GM12878 (cell line): Measurements from ENCODE around the gene SLC41A1. TPM values are rescaled to one million over a fixed set of nuclear protein-coding genes. Genes with fewer than 3 reads are reported as not detected.
A peak's percentile ranks its signal among the peaks of the same experiment; 100 is the strongest.

Source experiments
- ATAC-seq: fragments of 200-7000 bp; cut with Tn5 transposase; 3 replicates; pipeline ENCODE4 v1.9.1; 2020; ENCODE audit warnings: mild to moderate bottlenecking, moderate library complexity
- BruUV-seq: library from RNA; stranded (reverse); fragments of 400-500 nt; replicated peaks from 2 replicates; lab custom pipeline; 2021; lab: Mats Ljungman, UMichigan
- CTCF ChIA-PET: fragments of 300-600 bp; sonication (Branson Sonifier 250); formaldehyde crosslinking; extraction: SDS; loops from one replicate; lab custom pipeline; 2021; ENCODE audit warnings: inconsistent platforms; lab: Yijun Ruan, JAX
- POLR2A ChIA-PET: fragments of 350-600 bp; formaldehyde crosslinking; extraction: SDS; loops from one replicate; lab custom pipeline; 2021; ENCODE audit warnings: inconsistent platforms; lab: Charles Lee
- RAD21 ChIA-PET: fragments of 300-600 bp; sonication (Branson Sonifier 250); formaldehyde crosslinking; loops from one replicate; lab custom pipeline; 2023; ENCODE audit warnings: antibody characterized with exemption; ENCODE audit not compliant: unreplicated experiment; lab: Charles Lee
- SMC1A ChIA-PET: fragments of 300-600 bp; sonication (Branson Sonifier 250); formaldehyde crosslinking; loops from one replicate; lab custom pipeline; 2023; ENCODE audit not compliant: unreplicated experiment, uncharacterized antibody; lab: Charles Lee
- DNase-seq: peaks from one replicate; pipeline ENCODE4 v3.0.0-alpha.2; 2011; ENCODE audit warnings: low read depth, low spot score
- FAIRE-seq: peaks from 3 replicates; lab custom pipeline; 2011; peaks lifted over from hg19 to GRCh38; lab: Jason Lieb, UNC
- H2AFZ ChIP-seq: 2 replicates; pipeline ENCODE4 v1.6.0; 2011; ENCODE audit warnings: low read depth, low read length, control low read depth; ENCODE audit not compliant: control insufficient read depth
- H3K27ac ChIP-seq: 2 replicates; pipeline ENCODE4 v1.5.1; 2011; ENCODE audit warnings: control low read depth; ENCODE audit not compliant: control insufficient read depth, insufficient read depth
- H3K27me3 ChIP-seq, 2 experiments: replicated peaks in 1 of 2; 2 replicates each; pipeline versions ENCODE4 v1.6.0 to v1.6.1; 2011; ENCODE audit warnings: low read length in 1 of 2; ENCODE audit not compliant: control insufficient read depth in 2 of 2, insufficient read depth in 2 of 2
- H3K36me3 ChIP-seq, 2 experiments: 2 replicates each; pipeline ENCODE4 v1.5.1; 2011; ENCODE audit warnings: low read length in 1 of 2; ENCODE audit not compliant: control insufficient read depth in 2 of 2, insufficient read depth in 2 of 2
- H3K4me1 ChIP-seq: 2 replicates; pipeline ENCODE4 v1.6.1; 2011; ENCODE audit warnings: mild to moderate bottlenecking, low read length, moderate library complexity, mixed read lengths; ENCODE audit not compliant: control insufficient read depth, insufficient read depth
- H3K4me2 ChIP-seq: 2 replicates; pipeline ENCODE4 v1.6.0; 2011; ENCODE audit warnings: control low read depth; ENCODE audit not compliant: control insufficient read depth, insufficient read depth
- H3K4me3 ChIP-seq: fragments of 200-600 bp; sonication (generic); 2 replicates; pipeline ENCODE4 v1.5.1; 2016
- H3K79me2 ChIP-seq: 2 replicates; pipeline ENCODE4 v1.6.0; 2011; ENCODE audit warnings: low read length; ENCODE audit not compliant: control insufficient read depth, insufficient read depth
- H3K9ac ChIP-seq: 2 replicates; pipeline ENCODE4 v1.8.0; 2011; ENCODE audit warnings: low read length, control low read depth, mixed read lengths; ENCODE audit not compliant: control insufficient read depth, insufficient read depth
- H3K9me3 ChIP-seq: replicated peaks from 3 replicates; pipeline ENCODE4 v1.5.1; 2011; ENCODE audit warnings: mild to moderate bottlenecking, low read length; ENCODE audit not compliant: control insufficient read depth, insufficient read depth
- H4K20me1 ChIP-seq: 2 replicates; pipeline ENCODE4 v1.6.0; 2011; ENCODE audit not compliant: control insufficient read depth, insufficient read depth
- CREM ChIP-seq: IDR thresholded peaks from 2 replicates; pipeline ENCODE4 v1.6.1; 2014; ENCODE audit warnings: antibody characterized with exemption, low read depth
- DPF2 ChIP-seq: fragments of 450-650 bp; IDR thresholded peaks from 2 replicates; pipeline ENCODE4 v1.6.1; 2017; ENCODE audit warnings: mild to moderate bottlenecking
- HCFC1 ChIP-seq: fragments of 150-350 bp; IDR thresholded peaks from 2 replicates; pipeline ENCODE4 v1.6.1; 2014; ENCODE audit warnings: low read length
- JUNB ChIP-seq: IDR thresholded peaks from 2 replicates; pipeline ENCODE4 v1.6.1; 2016; ENCODE audit warnings: antibody characterized with exemption, mild to moderate bottlenecking
- KAT2A ChIP-seq: conservative IDR thresholded peaks from 2 replicates; pipeline ENCODE4 v1.6.1; 2011; ENCODE audit warnings: low read depth, low read length; ENCODE audit not compliant: control insufficient read depth
- LARP7 ChIP-seq: fragments of 450-650 bp; IDR thresholded peaks from 2 replicates; pipeline ENCODE4 v1.6.1; 2017; ENCODE audit warnings: mild to moderate bottlenecking
- POU2F2 ChIP-seq: IDR thresholded peaks from 3 replicates; pipeline ENCODE4 v1.6.1; 2011; ENCODE audit warnings: low read depth, mild to moderate bottlenecking, low read length, borderline replicate concordance
- RAD21 ChIP-seq: IDR thresholded peaks from 2 replicates; pipeline ENCODE4 v1.6.1; 2011; ENCODE audit warnings: mild to moderate bottlenecking, low read depth, low read length, moderate library complexity; ENCODE audit not compliant: insufficient read depth
- SMAD5 ChIP-seq: IDR thresholded peaks from 2 replicates; pipeline ENCODE4 v1.6.1; 2016; ENCODE audit warnings: antibody characterized with exemption, low read depth
- TCF12 ChIP-seq: IDR thresholded peaks from 2 replicates; pipeline ENCODE4 v1.6.1; 2011; ENCODE audit warnings: low read depth, mild to moderate bottlenecking, low read length
- ZNF207 ChIP-seq: fragments of 450-650 bp; IDR thresholded peaks from 2 replicates; pipeline ENCODE4 v1.6.1; 2014; ENCODE audit warnings: antibody characterized with exemption, mild to moderate bottlenecking, borderline replicate concordance
- ZNF622 ChIP-seq: fragments of 450-650 bp; IDR thresholded peaks from 2 replicates; pipeline ENCODE4 v1.6.1; 2017; ENCODE audit warnings: mild to moderate bottlenecking, inconsistent platforms
- WGBS: methylation state at CpG from one replicate; pipeline ENCODE4 v1.1.6; 2016; ENCODE audit warnings: low lambda C conversion rate; ENCODE audit not compliant: insufficient replicate concordance, insufficient coverage; ENCODE audit errors: missing lambda C conversion rate; 5-methylcytosine and 5-hydroxymethylcytosine counted together
- in situ Hi-C: fragments of 300-500 bp; cut with MboI; formaldehyde crosslinking; loops from 9 replicates; pipeline ENCODE4 v1.14.3; 2018; ENCODE audit warnings: mixed read lengths
- intact Hi-C: fragments of 100-400 bp; cut with micrococcal nuclease; formaldehyde crosslinking; loops from one replicate; pipeline ENCODE4 v1.14.2; 2022; ENCODE audit not compliant: unreplicated experiment
- polyA plus RNA-seq, 11 experiments: library from polyadenylated mRNA; depleted of rRNA in 4 of 11; unstranded in 6 of 11; stranded (reverse) in 5 of 11; fragments of >200 nt; fragmentation: Nextera tagmentation in 4 of 11; fragmentation: Illumina TruSeq in 1 of 11; extraction: Ambion mirVana in 4 of 11; extraction: Trizol in 1 of 11; gene quantifications; 1 replicate in 1 of 11; 2 replicates in 10 of 11; pipeline versions ENCODE4 v1.2.1 to v1.2.3, GENCODE V29; 2011 to 2016; ENCODE audit warnings: inconsistent platforms in 2 of 11, missing spikeins in 2 of 11, low read depth in 1 of 11
- total RNA-seq, 4 experiments: library from RNA; depleted of rRNA in 3 of 4; stranded (reverse); fragments of >200 nt in 3 of 4; fragmentation: Illumina TruSeq in 1 of 4; extraction: Trizol in 1 of 4; gene quantifications; 2 replicates each; pipeline versions ENCODE4 v1.2.1 to v1.2.3, GENCODE V29; 2013 to 2021
- TF ChIP-seq, protein P1 (sequence below): fragments of 450-650 bp; IDR thresholded peaks from 2 replicates; pipeline ENCODE4 v1.6.1; 2017; ENCODE audit warnings: antibody characterized with exemption, mild to moderate bottlenecking, moderate library complexity

Gene SLC41A1
- total and polyA plus RNA-seq, 10 of the 15 experiments (the other 5 are each of a cell fraction or from before 2014, with no cell fraction given) = 0.13 to 11.3 (median 0.42) TPM

DNA sequence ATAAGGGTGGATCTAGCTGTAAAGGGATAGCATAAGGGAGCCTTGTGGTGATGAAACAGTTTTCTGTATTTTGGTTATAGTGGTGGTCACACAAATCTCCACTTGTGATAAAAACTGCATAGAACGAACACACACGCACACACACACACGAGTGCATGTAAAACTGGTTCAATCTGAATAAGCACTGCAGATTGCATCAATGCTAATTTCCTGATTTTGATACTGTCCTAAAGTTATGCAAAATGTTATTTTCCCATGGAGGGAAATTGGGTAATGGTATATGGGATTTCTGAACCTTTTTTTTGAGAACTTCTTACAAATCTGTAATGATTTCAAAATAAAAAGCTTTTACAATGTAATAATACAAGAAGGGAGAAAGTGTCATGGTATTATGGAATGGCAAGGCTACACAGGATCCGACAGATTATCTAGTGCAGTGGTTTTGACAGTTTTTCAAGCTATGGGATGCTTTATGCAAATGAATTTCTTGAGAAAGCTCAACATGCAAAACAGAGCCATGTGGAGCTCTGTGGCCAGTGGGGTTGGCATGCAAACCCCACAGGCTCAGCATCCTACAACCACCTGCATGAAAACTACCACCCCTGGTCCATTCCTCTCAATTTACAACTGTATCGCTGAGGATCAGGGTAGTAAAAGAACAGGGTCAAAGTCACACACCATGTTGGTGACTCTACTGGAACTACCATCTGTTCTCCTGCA lies 18.8 kb downstream of the SLC41A1 start:
- ChIA-PET RAD21 (interaction anchor here (0.9 to 6.0 kb wide), 6 partner anchors 114 to 184 kb away, joined by 3 to 121 read pairs (median 6); no protein-coding TSS in a partner anchor), CTCF (interaction anchor here (1.1 to 14.2 kb wide), 12 partner anchors 8 to 188 kb away, joined by 3 to 222 read pairs (median 7); no protein-coding TSS in a partner anchor), SMC1A (interaction anchor here (1.2 to 5.4 kb wide), 9 partner anchors 16 to 312 kb away, joined by 3 to 104 read pairs (median 5); partner anchors contain the start of gene SLC41A1), POLR2A (interaction anchor here (0.6 to 0.8 kb wide), 2 partner anchors 51 to 149 kb away, joined by 3 to 5 read pairs; no protein-coding TSS in a partner anchor)
- no peak for FAIRE-seq
- intact Hi-C loops = no loop called here
- no peak overlapping the region for H3K4me2 ChIP-seq
- in situ Hi-C loops = loop anchor here (5.0 kb wide), 3 partner anchors 118 to 313 kb away; no protein-coding TSS in a partner anchor
- H3K9me3 ChIP-seq = no peaks in the 10 kb centered on the region
- no peaks in the 10 kb centered on the region; a peak in 1 of 4 replicates for H3K27me3 ChIP-seq
- H3K79me2 ChIP-seq = no peaks in the 10 kb centered on the region
- WGBS = 64% methylated on average over 5 of the region's 5 CpGs
- BruUV-seq = no TSS peak
- no peak overlapping the region for H3K27ac ChIP-seq
- no peak overlapping the region for H3K9ac ChIP-seq
- no peak for DNase-seq
- peak; percentile 46 for ATAC-seq
- no peaks in the 10 kb centered on the region for H3K36me3 ChIP-seq
- H4K20me1 ChIP-seq = no peaks in the 10 kb centered on the region
- H2AFZ ChIP-seq = no peak overlapping the region
- H3K4me1 ChIP-seq = peaks cover 7% of the 10 kb centered on the region
- no peak overlapping the region for H3K4me3 ChIP-seq
- TF ChIP-seq POU2F2 (0 out of 3 replicates have a peak, but pooled peaks have one; percentile 34), LARP7 (no peak)

DNA sequence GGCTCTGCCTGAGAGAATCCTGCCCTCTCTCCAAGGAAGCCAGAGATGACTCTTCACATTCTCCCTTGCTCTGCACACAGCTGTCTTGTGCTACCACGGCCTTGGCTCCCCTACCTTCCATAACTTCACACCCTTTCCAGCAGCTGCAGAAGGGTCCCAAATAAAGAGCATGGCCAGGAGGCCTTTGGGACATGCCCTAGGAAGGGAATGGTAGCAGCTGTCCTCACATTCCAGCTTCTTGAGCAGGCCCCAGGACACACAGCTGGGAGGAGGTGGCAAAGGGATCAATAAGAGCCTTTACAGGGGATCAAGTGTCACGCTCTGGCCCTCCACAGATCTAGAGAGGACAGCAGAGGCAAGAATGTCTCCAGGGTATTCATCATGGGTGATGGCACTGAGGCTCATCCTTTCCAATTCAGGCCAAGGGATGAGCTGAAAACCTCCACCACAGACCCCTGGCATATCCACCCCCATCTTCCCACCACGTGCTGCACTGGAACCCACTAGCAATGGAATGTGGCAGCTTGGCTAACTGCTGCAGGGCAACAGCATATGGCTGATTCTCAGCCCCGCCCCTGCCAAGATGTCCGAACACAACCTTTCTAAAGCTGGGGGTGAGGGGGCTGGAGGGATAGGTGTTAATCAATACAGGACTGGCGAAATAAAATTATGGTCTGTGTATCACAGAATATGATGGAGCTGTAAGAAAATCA lies 19.9 kb downstream of the SLC41A1 start:
- in situ Hi-C loops = loop anchor here (5.0 kb wide), 3 partner anchors 119 to 314 kb away; no protein-coding TSS in a partner anchor
- Histone ChIP-seq H2AFZ (no peak overlapping the region), H3K79me2 (no peaks in the 10 kb centered on the region), H4K20me1 (no peaks in the 10 kb centered on the region), H3K27ac (no peak overlapping the region), H3K9ac (no peak overlapping the region), H3K4me3 (no peak overlapping the region), H3K4me2 (no peak overlapping the region), H3K9me3 (no peaks in the 10 kb centered on the region), H3K36me3 (no peaks in the 10 kb centered on the region), H3K27me3 (no peaks in the 10 kb centered on the region; a peak in 1 of 4 replicates), H3K4me1 (peaks cover 7% of the 10 kb centered on the region)
- 34% methylated on average over 6 of the region's 6 CpGs for WGBS
- no TSS peak for BruUV-seq
- DNase-seq (no peak), FAIRE-seq (no peak), ATAC-seq (no peak)
- ChIA-PET SMC1A (interaction anchor here (0.5 to 5.4 kb wide), 15 partner anchors 11 to 1541 kb away, joined by 3 to 104 read pairs (median 5); partner anchors contain the start of gene SLC41A1), CTCF (interaction anchor here (1.2 to 14.2 kb wide), 18 partner anchors 11 to 238 kb away, joined by 3 to 222 read pairs (median 10); no protein-coding TSS in a partner anchor), RAD21 (interaction anchor here (1.1 to 6.0 kb wide), 9 partner anchors 13 to 313 kb away, joined by 3 to 121 read pairs (median 7); no protein-coding TSS in a partner anchor), POLR2A (no interaction called here)
- intact Hi-C loops = loop anchor here (2.0 kb wide), 1 partner anchor 114 kb away; no protein-coding TSS in a partner anchor
- TF ChIP-seq KAT2A (no peak), TCF12 (no peak), DPF2 (no peak), RAD21 (no peak), ZNF622 (no peak), SMAD5 (no peak), HCFC1 (no peak), CREM (no peak), JUNB (no peak), ZNF207 (no peak)
- TF ChIP-seq, protein P1, sequence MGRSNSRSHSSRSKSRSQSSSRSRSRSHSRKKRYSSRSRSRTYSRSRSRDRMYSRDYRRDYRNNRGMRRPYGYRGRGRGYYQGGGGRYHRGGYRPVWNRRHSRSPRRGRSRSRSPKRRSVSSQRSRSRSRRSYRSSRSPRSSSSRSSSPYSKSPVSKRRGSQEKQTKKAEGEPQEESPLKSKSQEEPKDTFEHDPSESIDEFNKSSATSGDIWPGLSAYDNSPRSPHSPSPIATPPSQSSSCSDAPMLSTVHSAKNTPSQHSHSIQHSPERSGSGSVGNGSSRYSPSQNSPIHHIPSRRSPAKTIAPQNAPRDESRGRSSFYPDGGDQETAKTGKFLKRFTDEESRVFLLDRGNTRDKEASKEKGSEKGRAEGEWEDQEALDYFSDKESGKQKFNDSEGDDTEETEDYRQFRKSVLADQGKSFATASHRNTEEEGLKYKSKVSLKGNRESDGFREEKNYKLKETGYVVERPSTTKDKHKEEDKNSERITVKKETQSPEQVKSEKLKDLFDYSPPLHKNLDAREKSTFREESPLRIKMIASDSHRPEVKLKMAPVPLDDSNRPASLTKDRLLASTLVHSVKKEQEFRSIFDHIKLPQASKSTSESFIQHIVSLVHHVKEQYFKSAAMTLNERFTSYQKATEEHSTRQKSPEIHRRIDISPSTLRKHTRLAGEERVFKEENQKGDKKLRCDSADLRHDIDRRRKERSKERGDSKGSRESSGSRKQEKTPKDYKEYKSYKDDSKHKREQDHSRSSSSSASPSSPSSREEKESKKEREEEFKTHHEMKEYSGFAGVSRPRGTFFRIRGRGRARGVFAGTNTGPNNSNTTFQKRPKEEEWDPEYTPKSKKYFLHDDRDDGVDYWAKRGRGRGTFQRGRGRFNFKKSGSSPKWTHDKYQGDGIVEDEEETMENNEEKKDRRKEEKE = no peak
